Measurements from ENCODE around the gene MED16.
"Not testable (repeated sequence)": the region's sequence is repeated elsewhere in the genome, so short reads cannot be mapped to it uniquely, and the experiment has no call there.

Gene MED16

GRCh38 chr19:904545-904944 is 11.6 kb upstream of the MED16 start:
- DNase-seq, result no peak

DNA sequence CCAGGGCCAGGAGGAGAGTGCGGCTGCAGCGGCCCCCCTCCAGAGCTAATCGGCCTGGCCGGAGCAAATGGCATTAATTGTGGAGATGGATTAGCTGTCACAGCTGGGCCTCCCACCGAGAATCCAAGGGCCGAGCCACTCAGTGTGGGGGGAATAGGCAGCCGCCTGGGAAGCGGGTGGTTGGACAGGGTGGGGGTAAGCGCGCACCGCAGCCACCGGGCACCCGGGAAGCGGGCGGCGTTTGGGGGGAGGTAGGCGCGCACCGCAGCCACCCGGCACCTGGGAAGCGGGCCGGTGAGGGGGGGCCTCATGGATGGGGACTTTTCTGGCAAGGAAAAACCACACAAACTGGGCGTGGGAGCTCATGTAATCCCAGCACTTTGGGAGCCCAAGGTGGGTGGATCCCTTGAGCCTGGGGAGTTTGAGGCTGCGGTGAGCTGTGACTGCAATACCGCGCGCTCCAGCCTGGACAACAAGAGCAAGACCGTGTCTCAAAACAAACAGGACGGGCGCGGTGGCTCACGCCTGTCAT is 10.3 kb upstream of the MED16 start:
- DNase-seq, result no peak

GRCh38 chr19:902446-903226 is 9.6 kb upstream of the MED16 start:
- DNase-seq, result no peak

- no peak for DNase-seq
Observed at GRCh38 chr19:902093-902370, 9.0 kb upstream of the MED16 start.

DNA sequence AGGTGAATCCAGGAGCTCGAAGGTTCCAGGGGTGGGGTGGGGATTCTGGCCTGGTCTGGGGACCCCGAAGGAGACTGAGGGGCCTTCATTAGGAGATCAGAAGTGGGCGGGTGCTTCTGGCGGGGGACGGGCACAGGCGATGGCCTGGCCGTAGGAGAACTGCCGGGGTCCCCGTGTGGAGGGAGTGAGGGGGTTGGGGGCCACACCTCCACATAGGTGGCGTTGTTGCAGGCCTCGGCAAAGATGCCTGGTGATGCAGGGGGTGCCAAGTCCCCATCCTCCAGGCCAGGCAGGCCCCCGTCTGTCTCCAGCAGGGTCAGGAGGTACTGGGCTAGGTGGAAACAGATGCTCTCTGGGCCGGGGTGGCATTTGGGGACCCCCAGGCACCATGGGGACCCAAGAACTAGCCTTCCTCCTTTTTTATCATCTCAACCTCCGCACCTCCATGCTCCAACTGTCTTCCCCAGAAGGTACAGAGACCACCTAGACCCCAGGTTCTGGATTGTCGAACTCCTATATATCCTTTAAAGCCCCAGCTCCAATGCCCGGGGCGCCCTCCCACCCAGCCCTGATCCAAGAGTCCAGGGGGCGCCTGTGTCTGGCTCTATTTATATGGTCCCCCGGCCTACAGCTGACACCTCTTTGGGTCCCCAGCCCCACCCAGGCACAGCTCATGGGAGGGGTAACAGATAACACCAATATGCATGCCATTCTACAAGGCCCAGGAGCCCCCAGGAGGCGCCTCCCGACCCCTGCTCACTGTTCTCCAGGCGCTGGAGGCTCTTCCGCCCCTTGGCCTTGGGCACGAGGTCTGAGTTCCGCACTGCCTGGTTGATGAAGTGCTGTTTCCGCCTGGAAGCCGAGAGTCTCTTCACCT is 8.5 kb upstream of the MED16 start:
- DNase-seq, result no peak

- no peak for DNase-seq
Observed at GRCh38 chr19:900302-901111, 7.5 kb upstream of the MED16 start.

GRCh38 chr19:900043-900301 is 7.0 kb upstream of the MED16 start:
- no peak for DNase-seq

DNA sequence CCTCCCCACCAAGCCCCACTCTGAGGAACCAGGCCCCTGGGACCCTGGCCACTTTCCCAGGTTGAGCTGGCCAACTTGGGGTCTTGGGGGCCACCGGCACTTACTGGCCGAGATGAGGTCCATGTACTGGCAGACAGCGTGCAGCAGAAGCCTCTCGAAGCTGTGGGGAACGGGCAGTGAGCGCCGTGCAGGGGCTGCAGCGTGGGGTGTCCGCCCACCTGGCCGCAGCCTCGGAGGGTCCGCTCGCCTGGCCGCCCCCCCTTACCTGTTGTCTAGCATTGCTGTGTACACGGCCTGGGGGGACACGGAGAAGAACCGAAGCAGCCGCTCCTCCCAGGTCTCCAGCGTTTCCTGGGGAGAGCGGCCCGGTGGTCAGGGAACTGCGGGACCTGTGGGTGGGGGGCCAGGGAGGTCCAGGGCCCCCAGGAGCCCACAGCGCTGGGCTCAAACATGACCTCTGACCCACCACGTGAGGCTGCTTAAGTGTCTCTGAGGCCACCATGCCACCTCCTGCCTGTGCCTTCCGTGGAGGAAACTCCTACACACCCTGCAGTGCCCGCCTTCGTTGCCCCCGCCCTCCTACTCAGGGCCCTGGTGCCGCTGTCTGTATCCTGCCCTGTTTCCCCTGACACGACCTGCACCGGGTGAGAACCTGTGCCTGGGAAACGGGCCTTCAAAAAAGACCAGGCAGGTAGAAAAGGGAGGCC is 6.5 kb upstream of the MED16 start:
- no peak for DNase-seq

- DNase-seq, result no peak
Observed at GRCh38 chr19:898663-899062, 5.7 kb upstream of the MED16 start.

- DNase-seq, result no peak
Observed at GRCh38 chr19:897442-898039, 4.6 kb upstream of the MED16 start.

GRCh38 chr19:896999-897398 is 4.0 kb upstream of the MED16 start:
- DNase-seq, result no peak

DNA sequence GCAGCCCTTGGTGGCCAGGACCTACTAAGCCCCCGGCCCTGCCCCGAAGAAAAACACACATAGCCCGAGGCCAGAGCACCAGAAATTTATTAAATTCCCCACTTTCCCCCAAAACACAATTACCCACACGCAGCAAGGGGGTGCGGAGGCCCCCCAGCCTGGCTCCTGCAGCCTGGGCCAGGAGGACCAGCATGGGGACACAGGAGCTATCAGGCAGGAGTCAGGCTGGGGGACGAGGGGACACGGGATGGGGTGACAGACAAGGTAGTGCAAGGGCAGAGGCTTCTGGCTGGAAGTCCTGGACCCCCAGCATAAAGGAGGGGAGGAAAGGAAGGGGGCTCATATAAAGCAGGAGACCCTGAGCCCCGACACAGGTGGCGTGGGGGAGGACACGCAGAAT is 3.4 kb upstream of the MED16 start:
- no peak for DNase-seq

DNA sequence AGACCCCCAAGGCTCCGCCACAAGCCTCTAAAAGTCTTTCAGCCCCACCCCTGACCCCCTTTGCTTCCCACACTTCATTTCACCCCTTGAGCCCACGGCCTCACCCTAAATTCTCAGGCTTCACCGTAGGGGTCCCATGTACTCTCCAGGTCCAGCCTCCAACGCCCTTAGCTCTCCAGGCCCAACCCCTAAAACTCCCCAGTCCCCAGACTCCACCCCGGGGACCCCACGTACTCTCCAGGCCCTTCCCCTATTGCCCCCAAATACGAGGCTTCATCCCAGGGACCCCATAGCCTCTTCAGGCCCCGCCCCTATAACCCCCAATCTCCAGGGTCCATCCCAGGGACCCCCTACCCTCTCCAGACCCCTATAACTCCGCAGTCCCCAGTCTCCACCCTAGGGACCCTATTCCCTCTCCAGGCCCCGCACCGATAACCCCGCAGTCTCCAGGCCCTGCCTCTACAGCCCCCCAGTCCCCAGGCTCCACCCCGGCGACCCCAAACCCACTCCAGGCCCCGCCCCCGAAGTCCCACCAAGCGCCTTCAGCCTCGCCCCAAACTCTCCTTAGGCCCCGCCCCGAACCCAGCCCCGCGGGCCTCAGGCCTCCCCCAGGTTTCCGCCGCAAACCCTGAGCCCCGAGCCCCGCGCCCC is 619 bp downstream of the MED16 start:
- no peak for DNase-seq

GRCh38 chr19:891421-892200 is 1.4 kb downstream of the MED16 start:
- not testable (repeated sequence) for DNase-seq

DNA sequence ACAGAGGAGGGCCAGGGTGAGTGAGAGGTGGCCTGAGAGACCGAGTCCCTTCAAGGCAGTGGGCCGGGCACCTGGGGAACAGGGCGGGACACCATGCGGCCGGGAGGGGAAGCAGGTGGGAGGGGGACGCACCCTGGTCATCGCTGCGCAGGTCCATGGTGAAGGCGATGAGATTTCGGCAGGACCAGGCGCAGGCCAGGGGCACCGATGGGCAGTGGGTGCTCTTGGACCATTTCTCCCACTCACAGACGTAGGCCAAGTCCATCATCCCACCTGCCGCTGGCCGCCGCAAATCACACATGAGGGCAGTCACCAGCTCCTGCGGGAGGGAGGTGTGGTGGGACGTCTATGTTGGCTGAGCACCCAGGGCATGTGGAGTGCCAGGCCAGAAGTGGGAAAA is 2.2 kb downstream of the MED16 start:
- DNase-seq, result no peak

DNA sequence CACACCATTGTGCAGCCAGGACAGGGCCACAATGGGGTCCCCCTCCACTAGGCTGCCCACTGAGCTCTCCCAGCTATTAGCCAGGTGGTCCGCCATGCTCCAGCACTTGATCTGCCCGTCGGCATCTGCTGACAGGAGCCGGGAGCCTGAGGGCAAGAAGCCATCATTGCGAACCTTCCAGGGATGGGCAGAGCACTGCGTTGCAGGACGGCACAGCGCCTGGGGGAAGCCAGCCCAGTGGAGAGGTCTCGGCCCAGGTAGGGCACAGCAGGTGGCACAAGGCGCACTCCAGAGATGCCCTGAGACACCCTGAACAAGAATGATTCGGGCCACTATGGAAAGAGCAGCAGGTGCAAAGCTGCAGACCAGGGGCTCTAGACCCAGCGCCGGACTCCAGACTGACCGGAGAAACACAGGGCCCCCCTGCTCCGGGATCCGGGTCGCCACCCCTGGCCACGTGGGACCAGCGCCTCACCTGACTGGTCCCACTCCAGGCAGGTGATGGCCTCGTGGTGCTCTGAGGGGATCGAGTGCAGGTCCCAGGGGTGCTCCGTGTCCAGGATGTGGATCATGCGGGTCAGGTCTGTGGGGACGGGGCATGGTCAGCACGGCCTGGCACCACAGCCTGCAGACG is 3.2 kb downstream of the MED16 start:
- no peak for DNase-seq

- DNase-seq, result no peak
Observed at GRCh38 chr19:888581-889385, 4.2 kb downstream of the MED16 start.

- DNase-seq, result no peak
Observed at GRCh38 chr19:887599-887998, 5.4 kb downstream of the MED16 start.

DNA sequence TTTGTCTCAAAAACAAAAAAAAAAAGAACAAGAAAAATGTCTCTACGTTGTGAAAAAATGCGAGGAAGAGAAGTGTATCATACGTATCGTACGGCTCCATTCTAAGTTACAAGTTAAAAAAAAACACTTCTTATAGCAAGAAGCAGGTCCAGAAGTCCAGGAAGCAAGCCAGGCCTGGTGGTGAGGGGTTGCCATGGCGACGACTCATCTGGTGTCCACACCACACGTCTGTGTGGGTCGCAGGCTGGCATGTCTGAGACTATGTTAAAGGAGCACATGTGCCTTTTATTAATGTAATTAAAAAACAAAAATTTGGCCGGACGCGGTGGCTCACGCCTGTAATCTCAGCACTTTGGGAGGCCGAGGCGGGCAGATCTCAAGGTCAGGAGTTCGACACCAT is 5.9 kb downstream of the MED16 start:
- no peak for DNase-seq

Data from NCI-H1092 (cell line).